NCI-H2227 (cell line): ENCODE measurements around the gene DCST2.
"Not testable (repeated sequence)": the region's sequence is repeated elsewhere in the genome, so short reads cannot be mapped to it uniquely, and the experiment has no call there.

Experiments used
- DNase-seq: peaks from one replicate; lab custom pipeline; 2025; ENCODE audit not compliant: unreplicated experiment; lab: John Stamatoyannopoulos, UW

Gene DCST2

GRCh38 chr1:155000726-155001424 lies 32.7 kb downstream of the DCST2 start:
- peak; percentile 94 for DNase-seq

DNA sequence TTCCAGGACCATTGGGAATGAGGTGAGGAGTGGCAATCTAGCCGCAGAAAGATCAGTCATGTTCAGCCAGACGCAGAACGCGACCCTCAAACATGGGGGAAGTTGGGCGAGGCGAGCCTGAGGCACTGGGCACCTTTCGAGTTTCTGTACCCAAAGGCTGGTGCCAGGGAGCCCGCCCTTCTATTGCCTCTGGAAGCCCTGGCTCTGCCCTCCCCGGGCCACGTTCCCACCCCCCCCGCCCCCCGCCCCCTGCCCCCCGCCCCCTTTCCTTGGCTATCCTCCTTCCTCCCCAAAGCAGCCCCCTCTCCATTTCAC lies 33.2 kb downstream of the DCST2 start:
- no peak for DNase-seq

GRCh38 chr1:154999571-155000410 lies 33.8 kb downstream of the DCST2 start:
- DNase-seq, result peak; percentile 54

DNA sequence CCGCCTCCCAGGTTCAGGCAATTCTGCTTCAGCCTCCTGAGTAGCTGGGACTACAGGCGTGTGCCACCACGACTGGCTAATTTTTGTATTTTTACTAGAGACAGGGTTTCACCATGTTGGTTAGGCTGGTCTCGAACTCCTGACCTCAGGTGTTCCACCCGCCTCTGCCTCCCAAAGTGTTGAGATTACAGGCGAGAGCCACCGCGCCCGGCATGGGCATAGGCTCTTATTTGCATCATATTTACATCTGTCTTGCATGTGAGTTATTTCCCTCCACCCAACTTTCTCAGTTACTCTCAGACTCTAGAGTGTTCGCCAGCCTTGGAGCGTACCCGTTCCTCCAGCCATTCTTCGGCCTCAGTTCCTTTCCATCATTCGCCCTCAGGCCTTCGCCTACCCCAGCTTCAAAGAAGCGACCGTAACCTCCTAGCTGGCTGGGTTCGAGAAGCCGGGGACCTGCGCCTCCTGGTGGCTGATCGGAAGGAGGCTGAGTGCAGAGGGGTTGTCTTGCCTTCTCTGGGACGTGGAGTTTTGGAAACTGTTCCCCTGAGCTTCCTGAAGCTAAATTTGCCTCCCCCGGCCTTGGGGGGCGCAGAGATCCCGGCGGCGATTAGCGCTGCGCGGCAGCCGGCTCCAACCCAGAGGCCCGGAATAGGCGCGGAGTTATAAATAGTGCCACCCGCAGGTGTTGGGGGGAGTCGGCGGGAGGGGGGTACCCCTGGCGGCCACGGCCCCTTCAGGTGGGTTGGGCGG lies 34.6 kb downstream of the DCST2 start:
- DNase-seq, result peak; percentile 71

- DNase-seq, result no peak
Measured at GRCh38 chr1:154998201-154998780, 35.3 kb downstream of the DCST2 start.

- no peak for DNase-seq
Measured at GRCh38 chr1:154996966-154997701, 36.4 kb downstream of the DCST2 start.

GRCh38 chr1:154995301-154995983 lies 38.1 kb downstream of the DCST2 start:
- DNase-seq, result peak; percentile 78

DNA sequence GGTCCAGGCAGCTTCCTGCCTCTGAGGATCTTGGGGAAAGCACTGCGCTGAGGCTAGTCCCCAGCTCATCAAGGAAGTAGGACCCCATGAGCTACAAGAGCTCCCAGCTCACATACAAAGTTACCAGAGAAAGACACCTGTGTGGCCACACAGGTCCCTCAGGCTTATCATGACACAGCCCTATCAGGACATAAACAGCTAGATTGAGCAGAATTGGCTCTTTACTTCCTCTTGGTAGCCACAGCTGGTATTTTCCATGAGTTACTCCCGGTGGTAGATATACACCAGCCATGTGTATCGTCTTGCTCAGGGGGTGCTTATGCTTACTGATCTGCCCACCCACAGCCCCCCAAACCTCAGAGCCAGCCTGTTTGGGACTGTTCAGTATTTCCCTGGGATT lies 39.0 kb downstream of the DCST2 start:
- DNase-seq, result no peak

GRCh38 chr1:154994269-154994587 lies 39.4 kb downstream of the DCST2 start:
- DNase-seq, result no peak

DNA sequence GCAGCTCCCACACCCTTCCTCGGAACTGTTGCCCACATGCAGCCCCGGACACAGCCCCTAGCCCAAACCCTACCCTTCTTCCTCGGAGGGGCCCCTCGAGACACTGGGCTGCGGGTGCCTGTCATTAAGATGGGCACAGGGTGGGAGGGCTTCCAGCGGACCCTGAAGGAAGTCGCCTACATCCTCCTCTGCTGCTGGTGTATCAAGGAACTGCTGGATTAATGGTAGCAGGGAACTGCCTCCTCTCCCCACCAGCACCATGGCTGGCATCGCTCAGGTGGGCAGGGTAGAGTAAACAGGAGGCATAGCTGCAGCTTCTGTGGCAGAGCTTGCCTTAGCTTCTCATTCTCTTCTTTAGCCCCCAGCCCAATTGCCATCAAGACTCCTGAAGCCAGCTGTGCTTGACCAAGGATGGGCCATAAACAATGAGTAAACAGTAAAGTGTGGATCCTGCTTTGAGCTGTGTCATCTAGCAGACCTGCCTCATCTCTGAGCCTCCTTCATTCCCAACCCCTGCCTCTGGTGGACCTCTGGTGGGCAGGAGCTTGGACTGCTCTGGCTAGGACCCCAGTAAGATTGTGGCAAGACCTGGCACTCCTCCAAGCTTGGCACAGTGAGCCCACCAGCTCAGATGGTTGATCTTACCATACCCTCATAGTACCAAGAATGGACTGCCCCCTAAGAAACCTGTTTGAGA lies 39.9 kb downstream of the DCST2 start, which contains the start of gene LENEP:
TSS of gene LENEP (plus strand) at position 15 of the 697 bp plus-strand sequence. CDS start at position 37, 22 bp downstream.
- DNase-seq, result no peak

- no peak for DNase-seq
Measured at GRCh38 chr1:154992721-154993571, 40.6 kb downstream of the DCST2 start.

- DNase-seq, result no peak
Measured at GRCh38 chr1:154990276-154990675, 43.3 kb downstream of the DCST2 start.

- no peak for DNase-seq
Measured at GRCh38 chr1:154989195-154989860, 44.3 kb downstream of the DCST2 start.

DNA sequence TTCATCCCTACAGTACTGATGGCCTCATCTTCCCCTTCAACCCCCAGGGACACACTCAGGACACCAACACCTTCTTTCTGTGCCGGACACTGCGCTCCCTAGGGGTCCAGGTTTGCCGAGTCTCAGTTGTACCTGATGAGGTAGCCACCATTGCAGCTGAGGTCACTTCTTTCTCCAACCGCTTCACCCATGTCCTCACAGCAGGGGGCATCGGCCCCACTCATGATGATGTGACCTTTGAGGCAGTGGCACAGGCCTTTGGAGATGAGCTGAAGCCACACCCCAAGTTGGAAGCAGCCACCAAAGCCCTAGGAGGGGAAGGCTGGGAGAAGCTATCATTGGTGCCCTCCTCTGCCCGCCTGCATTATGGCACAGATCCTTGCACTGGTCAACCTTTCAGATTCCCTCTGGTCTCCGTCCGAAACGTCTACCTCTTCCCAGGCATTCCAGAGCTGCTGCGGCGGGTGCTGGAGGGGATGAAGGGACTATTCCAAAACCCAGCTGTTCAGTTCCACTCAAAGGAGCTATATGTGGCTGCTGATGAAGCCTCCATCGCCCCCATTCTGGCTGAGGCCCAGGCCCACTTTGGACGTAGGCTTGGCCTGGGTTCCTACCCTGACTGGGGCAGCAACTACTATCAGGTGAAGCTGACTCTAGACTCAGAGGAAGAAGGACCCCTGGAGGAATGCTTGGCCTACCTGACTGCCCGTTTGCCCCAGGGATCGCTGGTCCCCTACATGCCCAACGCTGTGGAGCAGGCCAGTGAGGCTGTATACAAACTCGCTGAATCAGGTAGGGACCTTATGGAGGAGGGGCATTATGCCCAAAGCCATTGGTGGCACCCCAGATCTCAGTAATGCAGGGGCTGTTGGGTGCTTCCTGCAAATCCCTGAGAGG lies 45.3 kb downstream of the DCST2 start:
- DNase-seq, result no peak

- no peak for DNase-seq
Measured at GRCh38 chr1:154987326-154987725, 46.3 kb downstream of the DCST2 start.

DNA sequence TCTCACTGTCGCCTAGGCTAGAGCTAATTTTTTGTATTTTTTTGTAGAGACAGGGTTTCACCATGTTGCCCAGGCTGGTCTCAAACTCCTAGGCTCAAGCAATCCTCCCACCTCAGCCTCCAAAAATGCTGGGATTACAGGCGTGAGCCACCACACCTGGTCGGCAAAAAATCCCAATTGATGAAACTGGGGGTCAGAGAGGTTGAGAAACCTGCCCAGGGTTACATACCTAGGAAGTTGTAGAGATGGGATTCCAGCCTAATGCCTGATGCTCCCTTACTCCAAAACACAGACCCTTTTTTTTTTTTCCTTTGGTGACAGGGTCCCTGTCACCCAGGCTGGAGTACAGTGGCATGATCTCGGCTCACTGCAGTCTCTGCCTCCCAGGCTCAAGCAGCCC lies 46.8 kb downstream of the DCST2 start:
- DNase-seq, result not testable (repeated sequence)

- no peak for DNase-seq
Measured at GRCh38 chr1:154983776-154984466, 49.7 kb downstream of the DCST2 start.
